T-helper 1 cell treated with Interleukin-12 subunit alpha and Interleukin-12 subunit beta and Interleukin-4 antibody, amounts not matched to agents 30 ng/mL and 1 ng/mL, for 36 hours (primary cell): ENCODE results near the gene FSTL4. TPM values are rescaled to one million over a fixed set of nuclear protein-coding genes. Genes with fewer than 3 reads are reported as not detected.

Experiments
- intact Hi-C: fragments of 100-400 bp; cut with micrococcal nuclease; formaldehyde crosslinking; loops from one replicate; pipeline ENCODE4 v1.15.1; 2024
- total RNA-seq: library from RNA; stranded (reverse); gene quantifications from 2 replicates; pipeline ENCODE4 v1.2.3, GENCODE V29; 2022

Gene FSTL4
- total RNA-seq, 1 donor from 2014 or later: not detected

DNA sequence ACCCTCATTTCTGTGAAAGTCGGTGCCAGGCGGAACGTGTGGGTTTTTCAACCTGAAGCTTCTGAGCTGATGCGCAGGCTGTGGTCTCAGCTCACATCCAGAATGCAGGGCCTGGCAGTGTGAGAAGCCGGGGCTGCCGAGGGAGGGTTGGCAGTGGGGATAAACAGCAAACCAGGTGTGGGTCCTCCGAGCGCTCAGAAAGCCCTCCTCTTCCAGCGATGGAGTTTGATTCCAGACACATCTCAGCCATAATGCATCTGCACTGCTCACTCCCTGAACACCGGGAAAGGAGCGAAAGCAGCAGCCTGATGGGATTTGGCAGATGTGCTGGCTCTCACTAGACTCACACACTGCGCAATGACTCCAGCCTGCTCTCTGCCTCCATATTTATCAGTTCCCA, 280.4 kb downstream of the FSTL4 start:
- intact Hi-C loops: loop anchor here (5.0 kb wide), 1 partner anchor 90 kb away; no protein-coding TSS in a partner anchor

DNA sequence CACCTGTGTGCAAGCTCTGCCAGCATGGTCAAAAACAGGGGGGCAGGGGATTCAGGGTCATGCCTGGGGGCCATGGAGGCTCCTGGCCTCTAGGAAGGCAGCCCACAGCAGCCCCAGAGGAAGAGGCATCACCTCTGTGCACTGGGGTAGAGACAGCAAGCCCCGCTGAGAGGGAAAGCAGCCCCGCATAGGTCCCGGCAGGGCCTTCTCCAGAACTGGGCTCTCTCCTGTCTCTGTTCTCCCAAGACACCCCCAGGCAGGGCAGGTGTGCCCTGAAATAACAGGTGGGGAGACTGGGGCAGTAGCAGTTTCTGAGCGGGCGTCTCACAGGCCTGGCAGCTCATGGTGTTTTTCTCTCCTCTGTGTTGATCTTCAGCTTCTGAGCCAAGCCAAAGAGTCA, 281.4 kb downstream of the FSTL4 start:
- intact Hi-C loops: loop anchor here (5.0 kb wide), 1 partner anchor 89 kb away; no protein-coding TSS in a partner anchor

GRCh38 chr5:133328800-133329199, 283.5 kb downstream of the FSTL4 start:
- intact Hi-C loops: no loop called here

GRCh38 chr5:133327946-133328401, 284.4 kb downstream of the FSTL4 start:
- intact Hi-C loops: no loop called here

DNA sequence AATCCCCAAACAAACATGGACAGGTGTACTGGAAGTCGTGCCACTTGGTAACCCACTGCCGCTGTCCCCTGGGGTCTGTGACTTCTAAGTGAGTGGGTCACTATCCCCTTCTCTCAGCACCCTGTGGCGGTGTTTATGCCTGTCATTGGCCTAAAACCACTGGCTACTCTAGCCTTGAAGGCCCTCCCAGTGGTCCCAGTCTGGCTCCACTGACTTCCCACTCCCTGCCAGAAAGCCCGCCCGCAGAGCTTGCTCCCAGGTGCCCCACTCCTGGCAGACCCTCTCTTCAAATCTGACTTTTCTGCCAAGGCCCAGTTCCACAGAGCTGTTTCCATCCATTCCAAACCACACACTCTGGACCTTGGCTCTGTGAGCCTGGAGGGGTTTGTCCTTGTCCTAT, 286.0 kb downstream of the FSTL4 start:
- intact Hi-C loops: no loop called here

DNA sequence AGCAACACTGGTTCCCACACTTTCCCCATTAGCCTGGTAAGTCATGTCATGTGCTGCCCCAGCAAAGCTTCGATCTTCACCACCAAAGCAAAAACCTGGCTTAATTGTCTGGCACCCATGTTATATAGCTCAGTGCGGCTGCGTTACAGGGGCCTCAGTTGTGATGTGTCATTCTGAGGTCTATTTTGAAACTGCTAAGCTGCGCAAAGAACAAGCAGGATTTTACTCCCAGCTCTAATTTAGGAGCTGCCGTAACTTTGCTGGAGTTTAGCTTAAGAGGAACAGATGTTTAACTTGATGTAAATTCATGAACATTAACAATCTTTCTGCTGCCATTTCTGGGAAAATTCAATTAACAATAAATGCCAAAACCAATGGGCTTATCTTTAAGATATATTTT, 286.5 kb downstream of the FSTL4 start:
- intact Hi-C loops: no loop called here

GRCh38 chr5:133324926-133325325, 287.4 kb downstream of the FSTL4 start:
- intact Hi-C loops: no loop called here

DNA sequence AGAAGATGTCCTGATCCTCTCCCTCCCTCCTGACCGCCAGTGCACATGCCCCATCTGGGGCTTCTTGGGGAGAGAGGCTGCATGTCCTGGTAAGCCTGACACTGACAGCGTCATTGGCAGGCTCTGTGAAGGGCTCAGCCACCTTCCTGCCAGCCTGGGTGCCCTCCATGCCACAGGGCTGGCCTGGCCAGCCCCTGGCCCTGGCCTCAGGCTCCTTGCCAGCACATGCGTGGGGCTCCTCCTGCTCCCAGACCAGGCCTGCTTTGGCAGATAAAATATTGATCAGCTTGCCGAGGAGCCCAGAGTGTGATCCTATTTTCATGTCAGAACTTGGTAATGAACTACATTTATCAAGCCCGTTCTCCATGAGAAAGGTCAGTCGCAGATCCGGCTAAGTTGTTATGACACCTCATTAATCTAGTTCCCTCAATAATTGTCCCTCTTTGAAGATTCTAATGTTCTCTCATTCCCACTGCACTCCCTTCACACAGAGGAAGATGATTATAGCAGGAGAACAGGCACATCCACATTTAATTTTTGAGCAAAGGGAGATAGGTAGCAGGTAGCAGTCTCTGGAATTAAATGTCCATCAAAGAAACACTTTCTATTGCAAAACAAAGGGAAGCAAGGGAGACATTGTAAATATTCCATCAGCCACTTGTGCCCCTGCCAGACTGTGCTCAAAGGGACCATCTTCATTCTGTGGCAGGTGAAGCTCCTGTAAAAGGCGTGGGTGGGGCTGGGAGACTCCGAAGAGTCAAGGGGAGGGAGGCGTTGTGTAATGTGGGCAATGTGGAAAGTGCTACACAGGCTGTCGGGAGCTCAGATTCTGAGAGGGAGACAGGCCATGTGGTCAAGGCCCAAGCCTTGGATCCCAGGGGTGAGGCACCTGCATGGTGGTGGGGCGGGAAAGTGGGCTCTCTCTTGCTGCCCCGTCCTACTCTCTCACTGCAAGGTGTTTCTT, 288.6 kb downstream of the FSTL4 start:
- intact Hi-C loops: no loop called here

DNA sequence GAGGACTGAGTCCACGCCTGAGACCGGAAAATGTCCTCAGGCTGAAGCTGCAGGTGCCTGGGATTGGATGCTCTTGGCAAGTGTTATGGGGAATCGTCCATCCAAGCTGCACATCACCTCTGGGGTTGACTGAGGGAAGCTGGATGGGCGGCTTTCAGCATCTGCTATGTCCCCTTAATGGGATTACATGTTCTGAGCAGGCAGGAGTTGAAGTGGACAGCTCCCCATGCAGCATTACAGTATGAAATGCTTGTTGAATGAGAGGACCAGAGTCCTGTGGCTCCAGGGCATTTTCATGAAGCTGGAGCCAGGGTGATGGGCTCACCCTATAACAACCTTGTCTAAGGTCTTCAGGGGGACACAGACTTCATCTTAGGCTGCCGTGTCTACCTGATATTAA, 289.6 kb downstream of the FSTL4 start:
- intact Hi-C loops: no loop called here

DNA sequence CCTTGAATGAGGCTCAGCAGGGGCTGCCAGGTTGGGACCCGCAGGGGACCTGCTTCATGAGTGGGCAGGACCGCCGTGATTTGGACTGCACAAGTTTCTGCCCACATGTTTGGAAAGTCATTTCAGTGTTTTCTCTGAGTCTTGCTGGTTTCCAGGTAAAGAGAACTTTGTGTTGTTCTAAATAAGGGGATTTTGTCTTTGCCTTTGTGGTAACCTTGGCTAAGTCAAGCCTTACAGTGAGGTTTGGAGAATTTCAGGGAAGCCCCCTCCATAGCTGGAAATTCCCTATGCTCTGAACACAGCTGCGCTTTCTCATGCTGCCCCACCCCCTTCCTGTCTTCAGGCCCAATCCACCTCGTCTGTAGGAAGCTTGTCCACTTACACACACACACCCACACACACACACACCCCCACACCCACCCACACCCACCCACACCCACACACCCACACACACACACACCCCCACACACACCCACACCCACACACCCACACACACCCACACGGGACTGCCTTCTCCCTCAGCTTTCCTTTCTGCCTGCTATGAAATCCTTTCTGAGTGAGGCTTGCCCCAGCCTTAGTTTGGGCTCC, 290.4 kb downstream of the FSTL4 start:
- intact Hi-C loops: no loop called here

- intact Hi-C loops: no loop called here
Observed at GRCh38 chr5:133321286-133321832, 291.0 kb downstream of the FSTL4 start.

DNA sequence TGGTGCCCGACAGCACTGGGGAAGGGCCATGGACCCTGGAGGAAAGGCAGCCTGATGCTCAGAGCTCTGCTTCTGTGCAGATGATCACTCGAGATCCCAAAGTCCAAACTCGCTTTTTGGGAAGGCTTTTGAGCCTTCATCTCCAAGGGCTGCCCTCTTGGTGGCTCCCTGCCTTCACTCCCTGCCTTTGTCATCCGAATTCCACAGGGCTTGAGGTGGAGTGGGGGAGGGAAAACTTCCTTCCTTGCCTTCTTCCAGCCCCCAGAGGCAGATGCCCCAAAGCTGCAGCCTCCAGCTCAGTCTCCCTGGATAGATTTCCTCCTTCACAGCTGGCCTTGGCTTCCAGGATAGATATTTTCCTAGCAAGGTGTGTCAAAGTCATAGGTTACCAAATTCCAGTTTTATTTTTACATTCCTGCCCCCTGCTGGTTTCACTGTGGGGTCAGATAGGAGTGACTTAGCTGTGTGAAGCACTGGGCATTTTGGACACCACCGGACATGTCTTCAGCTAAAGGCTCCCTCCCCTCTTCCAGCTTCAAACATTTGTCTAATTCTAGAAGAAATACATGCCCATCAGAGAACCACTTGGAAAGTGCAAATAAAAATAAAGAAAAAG, 292.3 kb downstream of the FSTL4 start:
- intact Hi-C loops: no loop called here

DNA sequence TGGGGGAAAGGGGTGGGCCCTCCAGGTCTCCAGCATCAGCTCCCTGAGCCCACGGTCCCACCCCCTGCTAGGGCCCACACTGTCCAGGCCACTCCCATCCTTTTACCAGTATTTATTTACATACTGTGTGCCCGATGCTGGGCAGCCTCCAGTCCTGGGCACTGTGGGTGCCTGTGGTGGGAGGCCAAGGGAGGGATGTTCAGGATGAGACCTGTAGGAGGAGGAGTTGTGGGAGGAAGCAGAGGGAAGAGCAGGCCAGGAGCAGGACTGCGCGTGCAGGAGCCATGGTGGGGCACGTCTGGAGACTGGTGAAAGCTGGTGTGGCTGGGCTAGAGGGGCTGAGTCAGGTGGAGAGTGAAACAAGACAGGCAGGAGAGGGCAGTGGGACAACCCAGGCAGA, 293.1 kb downstream of the FSTL4 start:
- intact Hi-C loops: no loop called here

GRCh38 chr5:133317558-133317957, 294.8 kb downstream of the FSTL4 start:
- intact Hi-C loops: no loop called here

DNA sequence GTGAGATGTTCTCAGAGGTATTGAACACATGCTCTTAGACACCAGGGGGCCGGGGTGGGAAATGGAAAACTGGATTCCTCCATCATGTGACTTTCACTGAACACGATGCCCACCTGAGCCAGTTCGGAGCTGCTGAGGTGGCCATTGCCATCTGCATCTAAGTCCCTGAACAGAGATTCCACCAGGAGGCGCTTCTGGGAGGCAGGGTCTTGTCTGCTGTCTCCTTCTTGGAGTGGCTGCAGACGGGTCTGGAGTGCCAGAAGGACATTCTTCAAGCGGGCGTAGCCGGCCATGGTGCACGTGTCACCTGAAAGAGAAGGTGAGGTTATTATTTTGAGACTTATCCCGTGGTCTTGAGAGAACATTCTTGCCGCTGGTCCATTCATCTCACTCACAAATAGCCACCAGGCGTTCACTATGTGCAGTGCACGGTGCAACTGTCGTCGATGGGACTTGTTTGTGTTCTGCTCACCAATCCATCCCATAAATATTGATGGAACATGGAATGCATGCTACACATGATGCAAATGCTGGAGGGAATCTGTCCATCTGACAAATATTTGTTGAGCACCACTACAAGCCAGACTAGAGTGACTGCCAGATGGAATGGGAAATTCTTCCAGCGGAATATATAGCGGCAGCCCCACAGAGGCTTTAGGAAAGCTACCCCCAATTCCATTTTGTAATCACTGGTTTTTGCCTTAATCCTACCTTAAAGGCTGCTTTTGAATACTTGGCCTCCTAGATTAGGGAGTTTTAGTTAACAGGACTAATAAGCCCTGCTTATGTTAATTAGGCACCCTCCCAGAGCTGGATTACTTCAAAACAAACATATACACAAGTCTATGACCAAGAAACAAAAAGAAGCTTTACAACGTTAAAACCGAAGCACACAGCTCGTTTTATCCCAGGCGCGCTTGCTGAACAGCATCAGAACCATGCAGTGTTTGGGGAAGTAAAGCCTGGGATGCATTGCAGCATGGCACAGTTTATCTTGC, 295.7 kb downstream of the FSTL4 start:
- intact Hi-C loops: no loop called here

GRCh38 chr5:133314086-133314485, 298.3 kb downstream of the FSTL4 start:
- intact Hi-C loops: no loop called here

DNA sequence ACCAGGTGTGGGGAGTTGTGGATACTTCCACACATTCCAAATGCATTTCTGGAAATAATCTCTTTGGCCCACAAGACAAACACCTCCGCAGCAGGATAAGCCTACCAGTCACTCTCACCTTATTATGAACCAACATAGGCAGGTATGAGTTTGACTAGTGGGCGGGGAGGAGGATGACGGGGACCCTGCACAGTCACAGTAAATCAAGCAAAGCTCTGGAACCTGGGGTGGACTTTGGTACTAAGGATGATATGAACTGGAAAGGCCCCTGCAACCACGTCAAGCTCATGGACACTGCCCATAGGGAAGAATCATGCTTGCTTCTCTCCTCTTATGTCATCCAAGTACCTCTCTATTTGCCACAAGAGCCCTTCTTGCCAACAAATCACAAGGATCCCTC, 301.2 kb downstream of the FSTL4 start:
- intact Hi-C loops: no loop called here

DNA sequence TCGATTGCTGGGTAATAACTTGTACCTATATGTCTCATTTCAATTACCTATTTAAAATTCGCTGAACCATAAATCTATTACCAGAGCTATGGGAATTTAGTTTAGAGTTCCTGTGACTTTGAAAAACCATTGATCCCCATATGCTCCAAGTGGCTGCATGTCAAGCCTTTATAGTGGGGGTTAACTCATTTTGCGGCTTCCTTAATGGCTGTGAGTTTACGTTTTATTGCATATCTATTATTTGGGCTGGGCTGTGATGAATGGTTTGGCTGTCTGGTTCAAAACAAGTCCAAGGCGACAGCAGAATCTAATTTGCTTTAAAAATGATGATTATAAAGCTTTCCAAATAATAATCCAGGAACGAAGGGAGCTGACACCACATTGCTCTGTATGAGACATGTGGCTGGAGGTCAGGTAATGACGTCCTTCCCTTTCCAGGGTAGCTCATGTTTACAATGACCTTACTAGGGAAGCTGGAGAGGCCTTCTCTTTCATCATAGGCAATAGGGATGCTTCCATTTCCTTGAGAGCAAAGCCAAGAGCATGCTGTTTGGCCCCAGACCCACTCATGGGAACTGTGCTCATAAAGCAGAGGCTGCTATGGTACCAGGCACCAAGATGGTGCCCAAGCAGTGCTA, 302.2 kb downstream of the FSTL4 start:
- intact Hi-C loops: no loop called here

DNA sequence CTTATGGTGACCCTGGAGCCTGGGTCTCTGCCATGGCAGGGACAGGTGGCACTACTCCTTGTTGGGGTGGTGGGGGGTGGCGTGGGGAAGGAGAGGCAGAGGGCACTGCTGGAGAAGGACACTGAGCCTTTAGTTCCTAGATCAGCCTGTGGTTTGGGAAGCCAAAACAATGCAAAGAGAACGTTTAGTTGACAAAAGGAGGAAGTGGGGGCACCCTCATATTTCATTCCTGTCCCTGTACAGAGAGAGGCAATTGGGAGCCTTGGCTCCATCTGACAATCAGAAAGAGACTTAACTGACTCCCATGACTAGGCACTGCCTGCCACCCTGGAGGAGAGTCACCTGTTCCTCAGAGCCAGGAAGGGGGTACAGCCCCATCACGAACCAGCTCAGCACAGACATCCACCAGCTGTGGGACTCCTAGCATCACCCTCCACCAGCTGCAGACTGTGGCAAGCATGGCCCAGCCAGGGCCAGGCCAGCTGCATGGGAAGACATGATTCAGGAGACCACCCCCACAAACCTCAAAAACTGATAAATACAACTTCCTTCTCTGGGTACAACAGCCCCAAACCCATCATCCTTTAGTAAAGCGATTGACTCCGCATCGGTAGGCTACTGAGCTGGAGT, 303.1 kb downstream of the FSTL4 start:
- intact Hi-C loops: no loop called here

- intact Hi-C loops: no loop called here
Observed at GRCh38 chr5:133307275-133307674, 305.1 kb downstream of the FSTL4 start.
